CD14-positive monocyte (primary cell): ENCODE results near the gene FADS3. TPM values are rescaled to one million over a fixed set of nuclear protein-coding genes. Genes with fewer than 3 reads are reported as not detected.

Experiments
- DNase-seq, 3 donors: peaks; one replicate each; pipeline ENCODE4 v3.0.0-alpha.2; 2011 to 2022
- H2AFZ ChIP-seq: 2 replicates; pipeline ENCODE4 v1.6.0; 2012; ENCODE audit warnings: mild to moderate bottlenecking, low read depth, low read length, inconsistent platforms; ENCODE audit not compliant: insufficient read depth, poor library complexity, severe bottlenecking
- H3K27ac ChIP-seq, 2 donors: 1 replicate in 1 of 2; 2 replicates in 1 of 2; pipeline ENCODE4 v1.5.1; 2012 to 2013; ENCODE audit warnings: low read length in 2 of 2, control low read depth in 1 of 2, inconsistent platforms in 1 of 2, low read depth in 1 of 2, mild to moderate bottlenecking in 1 of 2
- H3K27me3 ChIP-seq, 2 donors: one replicate each; pipeline versions ENCODE4 v1.6.0 to v1.6.1; 2011 to 2013; ENCODE audit warnings: low read length in 2 of 2; ENCODE audit not compliant: control insufficient read depth in 2 of 2, insufficient read depth in 2 of 2
- H3K36me3 ChIP-seq, 2 donors: replicated peaks in 1 of 2; 1 replicate in 1 of 2; 2 replicates in 1 of 2; pipeline versions ENCODE4 v1.5.1 to v1.6.1; 2012 to 2013; ENCODE audit warnings: low read length in 2 of 2, control low read depth in 1 of 2, inconsistent platforms in 1 of 2, mild to moderate bottlenecking in 1 of 2; ENCODE audit not compliant: insufficient read depth in 2 of 2, control insufficient read depth in 1 of 2
- H3K4me1 ChIP-seq, 2 donors: 1 replicate in 1 of 2; 2 replicates in 1 of 2; pipeline versions ENCODE4 v1.5.1 to v1.6.1; 2012 to 2013; ENCODE audit warnings: low read length in 2 of 2, control low read depth in 1 of 2, inconsistent platforms in 1 of 2, mild to moderate bottlenecking in 1 of 2, moderate library complexity in 1 of 2; ENCODE audit not compliant: insufficient read depth in 2 of 2, control insufficient read depth in 1 of 2
- H3K4me2 ChIP-seq: replicated peaks from 2 replicates; pipeline ENCODE3; 2012; ENCODE audit warnings: low read length, moderate library complexity, mild to moderate bottlenecking; ENCODE audit not compliant: poor library complexity, severe bottlenecking; ENCODE audit errors: extremely low read depth
- H3K4me3 ChIP-seq, 3 experiments: fragments of 200-600 bp in 1 of 3; sonication (generic) in 1 of 3; replicated peaks in 1 of 3; 1 replicate in 2 of 3; 2 replicates in 1 of 3; pipeline ENCODE4 v1.5.1; 2011 to 2013; ENCODE audit warnings: low read length in 3 of 3, mild to moderate bottlenecking in 3 of 3, control low read depth in 2 of 3, low read depth in 2 of 3, inconsistent platforms in 1 of 3, moderate library complexity in 1 of 3
- H3K79me2 ChIP-seq: 2 replicates; pipeline ENCODE4 v1.6.0; 2012; ENCODE audit warnings: mild to moderate bottlenecking, control low read depth, inconsistent platforms, low read length, moderate library complexity; ENCODE audit not compliant: insufficient read depth
- H3K9ac ChIP-seq: 2 replicates; pipeline ENCODE4 v1.6.0; 2017; ENCODE audit warnings: low read length, mild to moderate bottlenecking; ENCODE audit not compliant: insufficient read depth, poor library complexity, severe bottlenecking
- H3K9me3 ChIP-seq, 2 donors: replicated peaks in 1 of 2; 1 replicate in 1 of 2; 2 replicates in 1 of 2; pipeline versions ENCODE4 v1.5.1 to v1.6.1; 2012 to 2013; ENCODE audit warnings: low read length in 2 of 2, control low read depth in 1 of 2; ENCODE audit not compliant: control insufficient read depth in 1 of 2, insufficient read depth in 1 of 2
- H4K20me1 ChIP-seq: 2 replicates; pipeline ENCODE4 v1.6.0; 2012; ENCODE audit warnings: mild to moderate bottlenecking, low read length, control low read depth, moderate library complexity; ENCODE audit not compliant: insufficient read depth
- H3K27ac Mint-ChIP-seq, 7 donors: one replicate each; pipeline ENCODE4 v1.8.0; 2020; ENCODE audit warnings: mild to moderate bottlenecking in 7 of 7, mixed read lengths in 7 of 7, moderate library complexity in 6 of 7, inconsistent platforms in 2 of 7
- H3K27me3 Mint-ChIP-seq, 3 donors: one replicate each; pipeline ENCODE4 v1.8.0; 2021 to 2022; ENCODE audit warnings: low read depth in 3 of 3, mild to moderate bottlenecking in 3 of 3, mixed read lengths in 3 of 3, moderate library complexity in 3 of 3, inconsistent platforms in 1 of 3
- H3K36me3 Mint-ChIP-seq, 2 donors: one replicate each; pipeline ENCODE4 v1.8.0; 2020; ENCODE audit warnings: mixed read lengths in 2 of 2, inconsistent platforms in 1 of 2, mild to moderate bottlenecking in 1 of 2
- H3K4me1 Mint-ChIP-seq: one replicate; pipeline ENCODE4 v1.8.0; 2020; ENCODE audit warnings: mild to moderate bottlenecking, mixed read lengths
- H3K4me3 Mint-ChIP-seq, 2 donors: one replicate each; pipeline ENCODE4 v1.8.0; 2020; ENCODE audit warnings: mild to moderate bottlenecking in 2 of 2, mixed read lengths in 2 of 2, moderate library complexity in 1 of 2
- H3K9me3 Mint-ChIP-seq, 7 donors: one replicate each; pipeline ENCODE4 v1.8.0; 2020 to 2022; ENCODE audit warnings: mixed read lengths in 7 of 7, mild to moderate bottlenecking in 6 of 7, moderate library complexity in 6 of 7, inconsistent platforms in 2 of 7
- CTCF ChIP-seq: fragments of 200-600 bp; IDR thresholded peaks from one replicate; pipeline ENCODE4 v1.8.0; 2022; ENCODE audit warnings: antibody characterized with exemption, mild to moderate bottlenecking
- WGBS: methylation state at CpG from one replicate; pipeline ENCODE4 v1.1.5; 2013; ENCODE audit warnings: missing lambda C conversion rate; ENCODE audit not compliant: insufficient coverage; 5-methylcytosine and 5-hydroxymethylcytosine counted together
- intact Hi-C, 2 donors: fragments of 100-400 bp; cut with micrococcal nuclease; formaldehyde crosslinking; loops; one replicate each; pipeline versions ENCODE4 v1.15.0 to v1.15.1; 2023
- polyA plus RNA-seq, 3 donors: library from polyadenylated mRNA; depleted of rRNA in 1 of 3; unstranded in 2 of 3; stranded (reverse) in 1 of 3; fragments of 300-500 nt in 2 of 3; fragments of >200 nt in 1 of 3; fragmentation: Illumina TruSeq in 2 of 3; gene quantifications; 1 replicate in 2 of 3; 2 replicates in 1 of 3; pipeline ENCODE4 v1.2.3, GENCODE V29; 2012 to 2021

FADS3 gene
- polyA plus RNA-seq, 3 donors = 2.5 to 6.8 (median 5.8) TPM

- peaks cover 6 to 14% (median 11%) of the 10 kb centered on the region in 3 donors for H3K27me3 Mint-ChIP-seq
- H3K36me3 Mint-ChIP-seq = no peaks in the 10 kb centered on the region
- no peak overlapping the region for H3K27ac Mint-ChIP-seq
- no peaks in the 10 kb centered on the region for H3K27me3 ChIP-seq
- H3K27ac ChIP-seq = no peak overlapping the region
- H4K20me1 ChIP-seq = no peaks in the 10 kb centered on the region
- H3K36me3 ChIP-seq = no peaks in the 10 kb centered on the region
- peaks cover 19% of the 10 kb centered on the region for H3K4me1 Mint-ChIP-seq
- intact Hi-C loops = no loop called here
- WGBS = 100% methylated on average over 2 of the region's 3 CpGs
- no peaks in the 10 kb centered on the region for H3K79me2 ChIP-seq
- H3K4me1 ChIP-seq = peaks cover 26 to 29% of the 10 kb centered on the region in 2 donors
- peaks cover 0 to 3% (median 0%) of the 10 kb centered on the region in 7 donors for H3K9me3 Mint-ChIP-seq
- H3K9ac ChIP-seq = no peak overlapping the region
- TF ChIP-seq CTCF = no peak
- no peaks in the 10 kb centered on the region for H3K9me3 ChIP-seq
- no peak overlapping the region for H3K4me3 ChIP-seq
- no peak overlapping the region for H3K4me2 ChIP-seq
- DNase-seq = no peak
- H3K4me3 Mint-ChIP-seq = no peak overlapping the region
- H2AFZ ChIP-seq = no peak overlapping the region
Measured at GRCh38 chr11:61926235-61926634, 34.9 kb upstream of the FADS3 start.

- Histone ChIP-seq H3K4me1 (peaks cover 29 to 32% of the 10 kb centered on the region in 2 donors), H3K9ac (no peak overlapping the region), H2AFZ (no peak overlapping the region), H4K20me1 (no peaks in the 10 kb centered on the region), H3K27ac (no peak overlapping the region), H3K9me3 (no peaks in the 10 kb centered on the region), H3K4me2 (no peak overlapping the region), H3K27me3 (no peaks in the 10 kb centered on the region), H3K79me2 (no peaks in the 10 kb centered on the region), H3K4me3 (no peak overlapping the region), H3K36me3 (no peaks in the 10 kb centered on the region)
- TF ChIP-seq CTCF = no peak
- no peak overlapping the region for H3K27ac Mint-ChIP-seq
- no peak for DNase-seq
- no peak overlapping the region for H3K4me3 Mint-ChIP-seq
- intact Hi-C loops = no loop called here
- no CpG with 5 or more reads among the region's 2 CpGs for WGBS
- H3K36me3 Mint-ChIP-seq = no peaks in the 10 kb centered on the region
- H3K4me1 Mint-ChIP-seq = peaks cover 19% of the 10 kb centered on the region
- H3K9me3 Mint-ChIP-seq = peaks cover 0 to 3% (median 0%) of the 10 kb centered on the region in 7 donors
- peaks cover 5 to 14% (median 11%) of the 10 kb centered on the region in 3 donors for H3K27me3 Mint-ChIP-seq
Measured at GRCh38 chr11:61925736-61926135, 34.4 kb upstream of the FADS3 start.
